Stomach smooth muscle (tissue), 2 donors: Measurements from ENCODE around the gene GNAO1.

ENCODE experiments used
- H3K27ac ChIP-seq: one replicate; pipeline ENCODE4 v1.7.0; 2013; ENCODE audit warnings: mild to moderate bottlenecking, low read length, inconsistent platforms
- H3K27me3 ChIP-seq, 2 donors: one replicate each; pipeline ENCODE4 v1.7.0; 2013; ENCODE audit warnings: low read length in 2 of 2; ENCODE audit not compliant: insufficient read depth in 2 of 2, control insufficient read depth in 1 of 2
- H3K36me3 ChIP-seq, 2 donors: one replicate each; pipeline ENCODE4 v1.7.0; 2013; ENCODE audit warnings: low read length in 2 of 2; ENCODE audit not compliant: control insufficient read depth in 2 of 2, insufficient read depth in 2 of 2
- H3K4me1 ChIP-seq: one replicate; pipeline ENCODE4 v1.7.0; 2013; ENCODE audit warnings: low read length; ENCODE audit not compliant: control insufficient read depth, insufficient read depth
- H3K4me3 ChIP-seq, 2 donors: one replicate each; pipeline ENCODE4 v1.7.0; 2013; ENCODE audit warnings: low read length in 2 of 2
- H3K9ac ChIP-seq, 2 donors: one replicate each; pipeline ENCODE4 v1.7.0; 2013; ENCODE audit warnings: low read length in 2 of 2, mild to moderate bottlenecking in 1 of 2
- H3K9me3 ChIP-seq, 2 donors: one replicate each; pipeline ENCODE4 v1.7.0; 2013; ENCODE audit warnings: low read length in 2 of 2; ENCODE audit not compliant: control insufficient read depth in 2 of 2
- donor health status: healthy.
- donor health status: Pancreatic carcinoma.

GNAO1 gene

DNA sequence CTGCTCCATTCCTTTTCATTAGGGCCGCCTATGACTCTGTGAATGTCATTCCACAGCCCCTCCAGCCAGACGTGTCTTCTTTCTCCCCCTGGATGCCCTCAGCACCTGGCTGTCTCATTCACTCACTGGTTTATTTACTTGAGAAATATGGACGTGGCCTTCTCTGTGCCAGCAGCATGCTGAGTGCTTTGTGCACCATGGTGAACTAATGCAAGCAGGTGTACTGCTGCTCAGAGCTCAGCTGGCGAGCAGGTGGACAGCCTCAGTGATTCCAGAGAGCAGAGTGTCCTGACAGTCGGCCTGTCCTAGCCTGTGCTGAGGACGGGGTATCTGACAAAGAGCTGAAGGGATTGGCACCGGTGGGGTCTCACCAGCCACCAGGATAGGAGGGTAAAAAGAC lies 96.7 kb downstream of the GNAO1 start:
- no peak overlapping the region for H3K9ac ChIP-seq
- H3K27me3 ChIP-seq, result no peaks in the 10 kb centered on the region
- H3K4me1 ChIP-seq, result peaks cover 20% of the 10 kb centered on the region
- H3K27ac ChIP-seq, result no peak overlapping the region
- H3K4me3 ChIP-seq, result no peak overlapping the region
- H3K9me3 ChIP-seq, result no peaks in the 10 kb centered on the region
- H3K36me3 ChIP-seq, result peaks cover 3 to 4% of the 10 kb centered on the region in 2 donors

DNA sequence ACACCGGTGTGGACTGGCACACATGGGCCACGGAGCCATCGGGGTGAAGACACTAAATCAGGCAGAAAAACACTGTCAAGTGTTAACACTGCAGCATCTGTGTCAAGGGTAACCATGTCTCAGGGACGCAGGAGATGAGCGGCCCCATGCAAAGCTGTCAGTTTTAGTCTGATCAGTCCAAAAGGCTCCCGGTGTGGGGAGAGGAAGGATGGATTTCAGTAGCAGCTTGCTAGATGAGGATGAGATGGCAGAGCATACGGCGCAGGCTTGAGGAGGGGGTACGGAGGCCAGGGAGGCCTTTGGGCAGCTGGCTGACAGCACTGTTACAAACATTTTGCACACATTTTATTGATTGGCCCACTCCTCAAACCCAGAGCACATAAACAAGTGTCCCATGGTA lies 98.1 kb downstream of the GNAO1 start:
- Histone ChIP-seq H3K4me1 (peaks cover 32% of the 10 kb centered on the region), H3K9ac (no peak overlapping the region), H3K27ac (no peak overlapping the region), H3K4me3 (no peak overlapping the region), H3K9me3 (no peaks in the 10 kb centered on the region), H3K36me3 (peaks cover 2 to 3% of the 10 kb centered on the region in 2 donors), H3K27me3 (no peaks in the 10 kb centered on the region)

DNA sequence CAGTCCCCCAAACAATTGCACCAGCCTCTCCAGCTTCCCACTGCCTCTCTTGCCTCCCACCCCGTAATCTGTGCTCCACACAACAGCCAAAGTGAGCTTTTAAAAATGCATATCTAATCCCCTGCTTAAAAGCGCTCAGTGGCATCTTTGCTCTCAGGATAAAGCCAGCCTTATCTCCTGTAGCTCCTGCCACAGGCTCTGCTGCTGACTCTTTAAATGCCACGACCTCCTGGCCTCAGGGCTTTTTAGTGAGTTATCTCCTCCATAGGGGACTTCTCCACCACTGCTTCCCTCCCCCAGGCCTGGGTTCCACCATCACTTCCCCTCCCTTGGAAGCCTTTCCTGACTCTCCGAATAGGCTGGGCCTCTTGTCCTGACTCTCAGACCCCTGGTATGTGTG lies 98.6 kb downstream of the GNAO1 start:
- no peak overlapping the region for H3K27ac ChIP-seq
- H3K36me3 ChIP-seq, result peaks cover 2 to 3% of the 10 kb centered on the region in 2 donors
- H3K9me3 ChIP-seq, result no peaks in the 10 kb centered on the region
- no peaks in the 10 kb centered on the region for H3K27me3 ChIP-seq
- peaks cover 37% of the 10 kb centered on the region for H3K4me1 ChIP-seq
- no peak overlapping the region for H3K9ac ChIP-seq
- no peak overlapping the region for H3K4me3 ChIP-seq

DNA sequence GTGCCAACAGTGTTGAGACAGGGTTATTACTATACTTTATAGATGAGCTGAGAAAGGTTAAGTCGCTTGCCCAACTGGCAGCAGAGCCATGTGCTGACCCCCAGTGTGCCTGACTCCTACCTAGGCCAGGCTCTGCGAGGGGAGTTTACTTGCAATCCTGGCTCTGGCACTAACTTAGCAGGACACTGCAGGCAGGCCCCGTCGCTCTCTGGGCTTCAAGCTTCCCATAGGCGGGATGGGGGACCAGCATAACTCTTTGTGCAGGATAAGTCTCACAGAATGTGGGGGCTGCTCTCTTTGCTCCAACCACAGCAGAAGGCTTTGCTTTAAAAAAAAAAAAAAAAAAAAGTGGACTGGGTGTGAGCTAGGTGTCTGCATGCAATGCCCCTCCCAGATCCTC lies 102.7 kb downstream of the GNAO1 start:
- H3K4me3 ChIP-seq, result no peak overlapping the region
- H3K4me1 ChIP-seq, result peaks cover 46% of the 10 kb centered on the region
- H3K27ac ChIP-seq, result peak overlapping the region; percentile 71
- no peak overlapping the region for H3K9ac ChIP-seq
- no peaks in the 10 kb centered on the region for H3K9me3 ChIP-seq
- no peaks in the 10 kb centered on the region for H3K27me3 ChIP-seq
- H3K36me3 ChIP-seq, result no peaks in the 10 kb centered on the region

DNA sequence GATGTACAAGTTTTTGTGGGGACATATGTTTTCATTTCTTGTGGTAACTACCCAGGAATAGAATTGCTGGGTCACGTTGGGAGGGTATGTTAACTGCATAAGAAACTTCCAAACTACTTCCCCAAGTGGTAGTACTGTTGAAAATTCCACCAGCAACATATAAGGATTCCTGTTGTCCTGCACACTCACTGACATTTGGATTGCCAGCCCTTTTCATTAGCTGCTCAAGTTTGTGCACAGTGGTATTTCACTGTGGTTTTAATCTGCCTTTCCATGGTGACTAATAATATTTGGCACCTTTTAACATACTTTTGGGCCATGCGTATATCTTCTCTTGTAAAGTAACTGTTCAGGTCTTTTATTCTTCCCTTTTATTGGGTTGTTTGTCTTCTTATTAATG lies 103.3 kb downstream of the GNAO1 start:
- Histone ChIP-seq H3K4me3 (no peak overlapping the region), H3K36me3 (no peaks in the 10 kb centered on the region), H3K4me1 (peaks cover 51% of the 10 kb centered on the region), H3K27ac (peak overlapping the region; percentile 71), H3K27me3 (no peaks in the 10 kb centered on the region), H3K9ac (no peak overlapping the region), H3K9me3 (no peaks in the 10 kb centered on the region)

DNA sequence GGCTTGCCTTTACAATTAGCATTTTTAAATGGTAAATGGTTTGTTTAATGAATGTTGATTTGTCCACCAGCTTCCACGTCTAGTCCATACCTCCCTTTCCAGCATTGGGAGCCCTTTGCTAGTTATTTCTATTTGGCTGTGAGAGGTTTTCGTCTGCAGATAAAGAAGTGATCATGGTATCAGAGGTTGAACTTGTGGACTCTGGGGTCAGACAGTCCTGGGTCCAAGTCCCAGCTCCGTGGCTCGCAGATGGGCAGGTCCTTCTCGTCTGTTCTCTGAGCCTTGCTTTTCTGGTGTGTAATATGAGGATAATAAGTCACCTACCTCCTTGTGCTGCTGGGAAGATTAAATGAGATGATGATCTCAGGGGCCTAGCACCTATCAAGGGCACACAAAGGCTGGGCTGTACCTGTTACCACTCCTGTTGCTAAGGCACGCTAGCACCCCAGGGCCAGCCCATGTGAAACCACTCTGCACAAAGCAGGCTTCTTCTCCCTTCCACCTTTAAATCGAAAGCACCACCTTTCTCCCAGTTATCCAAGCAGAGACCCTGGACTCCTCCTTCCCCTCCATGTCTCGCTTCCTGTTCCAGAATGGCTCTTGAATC lies 103.9 kb downstream of the GNAO1 start:
- no peaks in the 10 kb centered on the region for H3K9me3 ChIP-seq
- H3K4me3 ChIP-seq, result peak overlapping the region in 1 of 2 donors; percentile 35
- peak overlapping the region; percentile 71 for H3K27ac ChIP-seq
- H3K36me3 ChIP-seq, result no peaks in the 10 kb centered on the region
- H3K4me1 ChIP-seq, result peaks cover 57% of the 10 kb centered on the region
- H3K27me3 ChIP-seq, result no peaks in the 10 kb centered on the region
- no peak overlapping the region for H3K9ac ChIP-seq

DNA sequence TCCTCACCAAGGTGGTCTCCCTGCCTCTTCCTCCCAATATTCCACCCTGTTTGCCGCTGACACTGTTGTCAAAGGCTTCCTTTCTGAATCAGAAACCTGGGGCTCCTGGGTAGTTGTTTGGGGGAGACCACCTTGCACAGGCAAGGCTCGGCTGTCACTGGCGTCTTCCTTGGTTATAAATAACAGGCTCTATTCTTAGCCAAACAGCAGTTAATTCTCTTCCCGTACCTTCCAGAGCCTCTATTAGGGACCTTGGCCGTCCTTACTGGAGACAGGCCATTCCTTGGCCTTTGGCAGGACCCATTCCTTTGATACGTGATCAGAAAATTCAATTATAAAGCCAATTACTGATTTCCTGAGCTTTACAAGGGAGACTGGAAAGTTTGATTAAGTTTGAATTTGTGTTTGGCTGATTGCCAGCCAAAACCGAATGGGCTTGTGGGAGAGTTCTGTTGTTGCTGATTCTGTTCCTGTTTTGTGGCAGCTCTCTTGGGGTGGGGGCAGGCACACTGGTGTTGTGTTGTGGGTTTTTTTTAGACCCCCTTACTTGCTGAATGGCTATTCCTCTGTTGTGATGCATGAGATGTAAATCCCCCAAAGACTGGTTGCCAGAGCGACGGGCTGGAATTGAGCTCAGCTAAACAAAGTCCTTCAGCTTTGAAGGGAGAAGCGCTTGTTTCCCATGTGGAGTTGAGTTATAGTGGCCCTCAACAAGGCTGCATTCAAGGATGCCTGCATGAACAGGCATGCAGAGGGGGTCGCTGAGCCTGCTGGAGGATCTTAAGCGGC lies 104.6 kb downstream of the GNAO1 start:
- no peak overlapping the region for H3K9ac ChIP-seq
- H3K4me3 ChIP-seq, result peak overlapping the region in 1 of 2 donors; percentile 35
- peak overlapping the region; percentile 71 for H3K27ac ChIP-seq
- H3K36me3 ChIP-seq, result no peaks in the 10 kb centered on the region
- no peaks in the 10 kb centered on the region for H3K27me3 ChIP-seq
- peaks cover 63% of the 10 kb centered on the region for H3K4me1 ChIP-seq
- H3K9me3 ChIP-seq, result no peaks in the 10 kb centered on the region

DNA sequence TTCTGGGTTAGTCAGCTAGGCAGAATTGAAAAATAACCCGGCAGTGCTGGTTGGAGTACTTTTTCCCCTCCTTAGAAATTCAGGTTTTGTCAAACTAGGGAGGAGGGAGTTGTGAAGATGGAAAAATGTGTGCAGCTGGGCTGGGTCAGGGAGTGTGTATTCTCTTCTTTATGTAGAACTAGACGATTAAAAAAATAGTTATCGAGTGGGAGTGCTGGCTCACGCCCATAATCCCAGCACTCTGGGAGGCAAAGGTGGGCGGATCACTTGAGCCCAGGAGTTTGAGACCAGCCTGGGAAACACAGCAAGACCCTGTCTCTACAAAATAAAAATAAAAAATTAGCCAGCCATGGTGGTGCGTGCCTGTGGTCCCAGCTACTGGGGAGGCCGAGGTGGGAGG lies 106.4 kb downstream of the GNAO1 start:
- no peaks in the 10 kb centered on the region for H3K36me3 ChIP-seq
- H3K27ac ChIP-seq, result no peak overlapping the region
- H3K9me3 ChIP-seq, result no peaks in the 10 kb centered on the region
- H3K27me3 ChIP-seq, result no peaks in the 10 kb centered on the region
- no peak overlapping the region for H3K9ac ChIP-seq
- H3K4me3 ChIP-seq, result no peak overlapping the region
- peaks cover 65% of the 10 kb centered on the region for H3K4me1 ChIP-seq

DNA sequence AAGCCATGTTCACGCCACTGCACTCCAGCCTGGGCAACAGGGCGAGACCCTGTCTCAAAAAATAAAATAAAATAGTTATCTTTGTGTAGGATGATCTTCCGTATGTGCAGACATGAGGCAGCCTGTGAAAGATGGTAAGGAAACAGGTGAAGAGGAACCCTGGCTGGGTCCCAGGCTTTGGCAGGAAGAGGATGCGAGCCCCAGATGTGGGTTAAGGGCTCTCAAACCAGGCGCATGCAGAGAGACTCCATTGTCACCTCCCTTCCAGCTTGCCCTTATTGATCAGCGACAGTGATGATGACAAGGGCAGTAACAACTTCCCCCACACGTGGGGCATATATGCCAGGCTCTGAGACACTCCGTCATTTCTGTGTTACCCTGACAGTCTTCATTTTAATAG lies 106.8 kb downstream of the GNAO1 start:
- H3K36me3 ChIP-seq, result peaks cover 0 to 2% of the 10 kb centered on the region in 2 donors
- H3K4me1 ChIP-seq, result peaks cover 65% of the 10 kb centered on the region
- no peaks in the 10 kb centered on the region for H3K27me3 ChIP-seq
- H3K27ac ChIP-seq, result no peak overlapping the region
- no peak overlapping the region for H3K9ac ChIP-seq
- no peaks in the 10 kb centered on the region for H3K9me3 ChIP-seq
- no peak overlapping the region for H3K4me3 ChIP-seq

DNA sequence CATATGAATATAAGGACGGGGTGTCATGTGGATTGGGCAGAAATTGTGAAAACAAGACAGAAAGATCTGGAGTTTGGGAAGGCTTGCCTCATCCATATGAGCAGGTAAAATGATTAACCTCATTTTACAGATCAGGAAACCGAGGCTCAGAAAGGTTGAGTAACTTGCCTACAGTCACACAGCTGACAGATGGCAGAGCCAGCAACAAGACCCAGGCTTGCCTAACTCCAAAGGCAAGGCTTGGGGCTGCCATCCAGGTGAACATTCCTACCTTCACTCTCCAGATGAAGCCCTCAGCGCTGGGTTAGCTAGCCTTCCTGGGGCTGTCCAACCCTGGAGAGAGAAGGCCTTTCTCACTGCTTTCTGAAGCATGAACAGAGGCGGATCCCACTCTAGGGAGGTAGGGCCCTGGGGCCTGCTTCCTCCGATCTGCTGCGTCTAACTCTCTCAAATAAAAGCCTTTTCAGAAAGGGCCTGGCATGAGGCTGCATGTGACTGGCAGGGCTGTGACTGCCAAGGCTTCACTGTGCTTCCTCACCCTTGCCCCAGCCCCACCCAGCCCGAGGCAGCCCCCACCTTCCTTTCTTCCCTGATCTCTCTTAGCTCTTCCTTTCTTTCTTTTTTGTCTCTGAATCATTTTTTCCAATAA lies 107.8 kb downstream of the GNAO1 start:
- peaks cover 0 to 7% of the 10 kb centered on the region in 2 donors for H3K36me3 ChIP-seq
- H3K9ac ChIP-seq, result peak overlapping the region; percentile 23 to 47
- peaks cover 56% of the 10 kb centered on the region for H3K4me1 ChIP-seq
- H3K9me3 ChIP-seq, result no peaks in the 10 kb centered on the region
- H3K4me3 ChIP-seq, result peak overlapping the region in 1 of 2 donors; percentile 29
- peak overlapping the region; percentile 60 for H3K27ac ChIP-seq
- no peaks in the 10 kb centered on the region for H3K27me3 ChIP-seq

DNA sequence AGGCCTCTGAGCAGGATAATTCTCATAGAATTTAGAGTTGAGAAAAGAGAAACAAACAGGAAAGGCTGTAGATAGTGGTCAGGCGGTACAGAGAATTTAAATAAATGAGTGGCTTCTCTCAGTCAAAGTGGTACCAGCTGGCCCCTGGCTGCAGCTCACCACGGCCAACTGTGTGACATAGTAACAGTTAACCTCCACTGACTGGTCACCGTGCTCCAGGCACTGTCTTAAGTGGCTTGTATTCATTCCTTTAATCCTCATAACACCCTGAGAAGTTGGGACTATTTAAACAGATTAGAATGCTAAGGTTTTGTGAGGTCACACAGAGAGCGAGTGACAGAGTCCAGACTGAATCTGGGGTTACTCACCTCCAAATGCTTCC lies 108.9 kb downstream of the GNAO1 start:
- no peak overlapping the region for H3K9ac ChIP-seq
- peaks cover 0 to 7% of the 10 kb centered on the region in 2 donors for H3K36me3 ChIP-seq
- no peaks in the 10 kb centered on the region for H3K9me3 ChIP-seq
- H3K27me3 ChIP-seq, result no peaks in the 10 kb centered on the region
- peak overlapping the region; percentile 60 for H3K27ac ChIP-seq
- peaks cover 44% of the 10 kb centered on the region for H3K4me1 ChIP-seq
- no peak overlapping the region for H3K4me3 ChIP-seq
